HEK293 (cell line): Measurements from ENCODE around the gene CLGN.

Source experiments
- CTCF ChIA-PET: fragments of 350-600 bp; formaldehyde crosslinking; extraction: SDS; loops from one replicate; lab custom pipeline; 2021; ENCODE audit warnings: antibody characterized with exemption; lab: Yijun Ruan, JAX
- POLR2A ChIA-PET: fragments of 300-600 bp; formaldehyde crosslinking; extraction: SDS; loops from one replicate; lab custom pipeline; 2020; ENCODE audit warnings: antibody characterized with exemption, inconsistent platforms; lab: Yijun Ruan, JAX
- H3K27ac ChIP-seq: fragments of 200-500 bp; sonication (Bioruptor generic); 2 replicates; pipeline ENCODE4 v1.5.1; 2014; ENCODE audit warnings: low read depth, low read length, control low read depth, inconsistent platforms; ENCODE audit errors: extremely low read depth
- H3K36me3 ChIP-seq, 2 experiments: fragments of 200-500 bp in 1 of 2; sonication (Bioruptor generic) in 1 of 2; 1 replicate in 1 of 2; 2 replicates in 1 of 2; pipeline ENCODE4 v1.5.1; 2014 to 2017; ENCODE audit warnings: inconsistent platforms in 2 of 2, low read length in 2 of 2; ENCODE audit not compliant: control insufficient read depth in 2 of 2, insufficient read depth in 1 of 2
- H3K4me1 ChIP-seq: fragments of 200-500 bp; sonication (Bioruptor generic); 2 replicates; pipeline ENCODE4 v1.5.1; 2014; ENCODE audit warnings: mild to moderate bottlenecking, low read length, inconsistent platforms; ENCODE audit not compliant: control insufficient read depth, insufficient read depth
- H3K4me3 ChIP-seq: 2 replicates; pipeline ENCODE4 v1.5.1; 2011; ENCODE audit warnings: low read depth, mild to moderate bottlenecking, control low read depth, low read length, moderate library complexity
- H3K9me3 ChIP-seq: fragments of 200-500 bp; sonication (Bioruptor generic); 2 replicates; pipeline ENCODE4 v1.5.1; 2014; ENCODE audit warnings: low read depth, low read length, inconsistent platforms; ENCODE audit not compliant: control insufficient read depth, insufficient read depth
- KLF7 ChIP-seq: fragments of 450-650 bp; formaldehyde crosslinking; IDR thresholded peaks from 2 replicates; pipeline ENCODE4 v1.5.1; 2016; ENCODE audit warnings: missing biosample characterization, missing genetic modification characterization, borderline replicate concordance
- KLF9 ChIP-seq: fragments of 450-650 bp; formaldehyde crosslinking; IDR thresholded peaks from 2 replicates; pipeline ENCODE4 v1.5.1; 2016; ENCODE audit warnings: missing biosample characterization, missing genetic modification characterization, low read depth
- RBAK ChIP-seq: fragments of 450-650 bp; formaldehyde crosslinking; IDR thresholded peaks from 2 replicates; pipeline ENCODE4 v1.5.1; 2016; ENCODE audit warnings: missing biosample characterization, missing genetic modification characterization
- REPIN1 ChIP-seq: fragments of 450-650 bp; formaldehyde crosslinking; IDR thresholded peaks from 2 replicates; pipeline ENCODE4 v1.5.1; 2017; ENCODE audit warnings: missing biosample characterization, missing genetic modification characterization, low read depth
- ZBTB17 ChIP-seq: fragments of 450-650 bp; formaldehyde crosslinking; IDR thresholded peaks from 2 replicates; pipeline ENCODE4 v1.5.1; 2016; ENCODE audit warnings: missing biosample characterization, missing genetic modification characterization
- ZFP41 ChIP-seq: fragments of 450-650 bp; formaldehyde crosslinking; IDR thresholded peaks from 2 replicates; pipeline ENCODE4 v1.5.1; 2016; ENCODE audit warnings: missing biosample characterization, missing genetic modification characterization, borderline replicate concordance
- ZNF155 ChIP-seq: fragments of 450-650 bp; formaldehyde crosslinking; IDR thresholded peaks from 2 replicates; pipeline ENCODE4 v1.5.1; 2016; ENCODE audit warnings: missing biosample characterization, missing genetic modification characterization
- ZNF239 ChIP-seq: fragments of 450-650 bp; formaldehyde crosslinking; IDR thresholded peaks from 2 replicates; pipeline ENCODE4 v1.5.1; 2016; ENCODE audit warnings: missing biosample characterization, missing genetic modification characterization
- ZNF248 ChIP-seq: fragments of 450-650 bp; formaldehyde crosslinking; IDR thresholded peaks from 2 replicates; pipeline ENCODE4 v1.5.1; 2017; ENCODE audit warnings: missing biosample characterization, missing genetic modification characterization
- ZNF335 ChIP-seq: fragments of 450-650 bp; formaldehyde crosslinking; conservative IDR thresholded peaks from 2 replicates; pipeline ENCODE4 v1.5.1; 2016; ENCODE audit warnings: missing biosample characterization, missing genetic modification characterization
- ZNF473 ChIP-seq: fragments of 450-650 bp; formaldehyde crosslinking; IDR thresholded peaks from 2 replicates; pipeline ENCODE4 v1.5.1; 2017; ENCODE audit warnings: missing biosample characterization, missing genetic modification characterization
- ZNF600 ChIP-seq: fragments of 450-650 bp; formaldehyde crosslinking; IDR thresholded peaks from 2 replicates; pipeline ENCODE4 v1.5.1; 2016; ENCODE audit warnings: missing biosample characterization, missing genetic modification characterization
- TF ChIP-seq, protein P1 (sequence below): fragments of 450-650 bp; formaldehyde crosslinking; IDR thresholded peaks from 2 replicates; pipeline ENCODE4 v1.5.1; 2017; ENCODE audit warnings: missing biosample characterization, missing genetic modification characterization
- TF ChIP-seq, protein P2 (sequence below): fragments of 450-650 bp; formaldehyde crosslinking; IDR thresholded peaks from 2 replicates; pipeline ENCODE4 v1.5.1; 2016; ENCODE audit warnings: missing biosample characterization, missing genetic modification characterization
- TF ChIP-seq, protein P3 (sequence below): IDR thresholded peaks from 2 replicates; pipeline ENCODE4 v1.6.1; 2011; ENCODE audit warnings: mild to moderate bottlenecking, low read depth, low read length, borderline replicate concordance
- TF ChIP-seq, protein P4 (sequence below): fragments of 450-650 bp; formaldehyde crosslinking; IDR thresholded peaks from 2 replicates; pipeline ENCODE4 v1.5.1; 2017; ENCODE audit warnings: missing biosample characterization, missing genetic modification characterization
- TF ChIP-seq, protein P5 (sequence below): fragments of 450-650 bp; formaldehyde crosslinking; IDR thresholded peaks from 2 replicates; pipeline ENCODE4 v1.5.1; 2016; ENCODE audit warnings: missing biosample characterization, missing genetic modification characterization

CLGN gene

DNA sequence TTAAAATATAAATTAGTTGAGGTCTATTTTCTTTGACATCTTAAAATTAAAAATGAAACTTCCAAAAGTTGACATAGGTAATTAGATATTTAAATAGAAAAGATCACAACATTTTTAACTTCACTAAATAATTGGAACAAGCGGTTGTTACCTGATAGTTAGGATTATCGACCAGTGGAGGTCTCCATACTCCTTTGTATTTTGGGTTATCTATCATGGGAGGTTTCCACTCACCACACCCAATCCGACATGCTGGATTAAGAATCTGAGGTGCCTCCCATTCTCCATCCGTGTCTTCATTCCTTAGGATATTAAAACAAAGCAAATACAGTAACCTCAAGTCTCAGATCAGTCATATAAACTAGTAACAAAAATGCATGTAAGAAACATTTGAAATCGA is 31.8 kb downstream of the CLGN start (continued):
- TF ChIP-seq, protein P1, sequence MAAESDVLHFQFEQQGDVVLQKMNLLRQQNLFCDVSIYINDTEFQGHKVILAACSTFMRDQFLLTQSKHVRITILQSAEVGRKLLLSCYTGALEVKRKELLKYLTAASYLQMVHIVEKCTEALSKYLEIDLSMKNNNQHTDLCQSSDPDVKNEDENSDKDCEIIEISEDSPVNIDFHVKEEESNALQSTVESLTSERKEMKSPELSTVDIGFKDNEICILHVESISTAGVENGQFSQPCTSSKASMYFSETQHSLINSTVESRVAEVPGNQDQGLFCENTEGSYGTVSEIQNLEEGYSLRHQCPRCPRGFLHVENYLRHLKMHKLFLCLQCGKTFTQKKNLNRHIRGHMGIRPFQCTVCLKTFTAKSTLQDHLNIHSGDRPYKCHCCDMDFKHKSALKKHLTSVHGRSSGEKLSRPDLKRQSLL (tag by site-specific recombination), result no peak

DNA sequence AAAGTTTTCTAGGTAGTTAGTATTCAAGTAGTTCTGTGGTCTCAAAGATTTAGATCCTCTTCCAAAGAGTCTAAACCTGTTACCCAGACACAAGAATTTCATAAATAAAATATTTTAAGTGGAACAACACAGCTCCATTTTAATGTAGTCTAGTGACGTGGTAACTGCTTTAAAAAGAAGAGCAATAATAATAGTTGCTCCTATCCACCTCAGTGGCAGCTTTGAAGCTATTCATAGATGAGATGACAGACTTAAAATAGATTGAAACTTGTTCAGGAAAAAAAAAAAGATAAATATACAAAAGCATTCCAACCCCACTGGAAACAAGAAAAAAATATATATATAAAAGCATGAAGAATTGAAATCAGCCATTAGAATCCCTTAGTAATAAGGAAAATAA is 39.4 kb downstream of the CLGN start:
- peaks cover 3 to 5% of the 10 kb centered on the region in 2 experiments; a peak in 1 of 3 replicates for H3K36me3 ChIP-seq
- no peaks in the 10 kb centered on the region for H3K4me1 ChIP-seq
- no peak overlapping the region for H3K4me3 ChIP-seq
- TF ChIP-seq, protein P2, sequence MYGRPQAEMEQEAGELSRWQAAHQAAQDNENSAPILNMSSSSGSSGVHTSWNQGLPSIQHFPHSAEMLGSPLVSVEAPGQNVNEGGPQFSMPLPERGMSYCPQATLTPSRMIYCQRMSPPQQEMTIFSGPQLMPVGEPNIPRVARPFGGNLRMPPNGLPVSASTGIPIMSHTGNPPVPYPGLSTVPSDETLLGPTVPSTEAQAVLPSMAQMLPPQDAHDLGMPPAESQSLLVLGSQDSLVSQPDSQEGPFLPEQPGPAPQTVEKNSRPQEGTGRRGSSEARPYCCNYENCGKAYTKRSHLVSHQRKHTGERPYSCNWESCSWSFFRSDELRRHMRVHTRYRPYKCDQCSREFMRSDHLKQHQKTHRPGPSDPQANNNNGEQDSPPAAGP (tag by site-specific recombination), result no peak
- TF ChIP-seq ZFP41 (no peak), REPIN1 (no peak)
- TF ChIP-seq, protein P3, sequence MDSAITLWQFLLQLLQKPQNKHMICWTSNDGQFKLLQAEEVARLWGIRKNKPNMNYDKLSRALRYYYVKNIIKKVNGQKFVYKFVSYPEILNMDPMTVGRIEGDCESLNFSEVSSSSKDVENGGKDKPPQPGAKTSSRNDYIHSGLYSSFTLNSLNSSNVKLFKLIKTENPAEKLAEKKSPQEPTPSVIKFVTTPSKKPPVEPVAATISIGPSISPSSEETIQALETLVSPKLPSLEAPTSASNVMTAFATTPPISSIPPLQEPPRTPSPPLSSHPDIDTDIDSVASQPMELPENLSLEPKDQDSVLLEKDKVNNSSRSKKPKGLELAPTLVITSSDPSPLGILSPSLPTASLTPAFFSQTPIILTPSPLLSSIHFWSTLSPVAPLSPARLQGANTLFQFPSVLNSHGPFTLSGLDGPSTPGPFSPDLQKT, result no peak
- H3K9me3 ChIP-seq, result no peaks in the 10 kb centered on the region
- H3K27ac ChIP-seq, result no peak overlapping the region
- POLR2A ChIA-PET, result interaction anchor here (1.5 kb wide), 1 partner anchor 15 kb away, joined by 4 read pairs; the partner anchor contains the start of gene SCOC
- CTCF ChIA-PET, result interaction anchor here (3.6 kb wide), 1 partner anchor 28 kb away, joined by 12 read pairs; no protein-coding TSS in a partner anchor

DNA sequence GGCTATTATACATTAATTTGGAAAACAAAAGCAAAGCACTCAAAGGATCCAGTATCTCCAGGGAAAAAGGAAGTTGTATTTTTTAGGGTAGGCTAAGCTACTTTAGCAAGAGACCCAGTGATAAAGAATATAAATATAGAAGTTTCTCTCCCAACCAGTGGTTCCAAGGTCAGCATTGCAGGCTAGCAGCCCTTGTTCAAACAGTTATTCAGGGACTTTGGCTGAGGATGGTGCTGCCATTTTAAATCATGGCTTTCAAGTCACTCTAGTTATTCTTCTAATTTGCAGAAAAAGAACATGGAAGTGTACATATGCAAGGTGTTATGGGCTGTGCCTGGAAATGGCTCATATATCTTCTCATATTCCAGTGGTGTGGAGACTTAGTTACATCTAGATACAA is 44.7 kb downstream of the CLGN start:
- ChIA-PET POLR2A (interaction anchor here (2.3 kb wide), 1 partner anchor 9 kb away, joined by 12 read pairs; the partner anchor contains the start of gene SCOC), CTCF (no interaction called here)
- Histone ChIP-seq H3K36me3 (peaks cover 0 to 26% of the 10 kb centered on the region in 2 experiments; a peak in 2 of 3 replicates), H3K4me1 (no peaks in the 10 kb centered on the region), H3K27ac (no peak overlapping the region), H3K9me3 (no peaks in the 10 kb centered on the region), H3K4me3 (no peak overlapping the region)
- TF ChIP-seq ZNF248 (tag by site-specific recombination), result no peak
- no peak for TF ChIP-seq ZNF239
- TF ChIP-seq, protein P4, sequence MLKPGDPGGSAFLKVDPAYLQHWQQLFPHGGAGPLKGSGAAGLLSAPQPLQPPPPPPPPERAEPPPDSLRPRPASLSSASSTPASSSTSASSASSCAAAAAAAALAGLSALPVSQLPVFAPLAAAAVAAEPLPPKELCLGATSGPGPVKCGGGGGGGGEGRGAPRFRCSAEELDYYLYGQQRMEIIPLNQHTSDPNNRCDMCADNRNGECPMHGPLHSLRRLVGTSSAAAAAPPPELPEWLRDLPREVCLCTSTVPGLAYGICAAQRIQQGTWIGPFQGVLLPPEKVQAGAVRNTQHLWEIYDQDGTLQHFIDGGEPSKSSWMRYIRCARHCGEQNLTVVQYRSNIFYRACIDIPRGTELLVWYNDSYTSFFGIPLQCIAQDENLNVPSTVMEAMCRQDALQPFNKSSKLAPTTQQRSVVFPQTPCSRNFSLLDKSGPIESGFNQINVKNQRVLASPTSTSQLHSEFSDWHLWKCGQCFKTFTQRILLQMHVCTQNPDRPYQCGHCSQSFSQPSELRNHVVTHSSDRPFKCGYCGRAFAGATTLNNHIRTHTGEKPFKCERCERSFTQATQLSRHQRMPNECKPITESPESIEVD, result no peak
- TF ChIP-seq, protein P5, sequence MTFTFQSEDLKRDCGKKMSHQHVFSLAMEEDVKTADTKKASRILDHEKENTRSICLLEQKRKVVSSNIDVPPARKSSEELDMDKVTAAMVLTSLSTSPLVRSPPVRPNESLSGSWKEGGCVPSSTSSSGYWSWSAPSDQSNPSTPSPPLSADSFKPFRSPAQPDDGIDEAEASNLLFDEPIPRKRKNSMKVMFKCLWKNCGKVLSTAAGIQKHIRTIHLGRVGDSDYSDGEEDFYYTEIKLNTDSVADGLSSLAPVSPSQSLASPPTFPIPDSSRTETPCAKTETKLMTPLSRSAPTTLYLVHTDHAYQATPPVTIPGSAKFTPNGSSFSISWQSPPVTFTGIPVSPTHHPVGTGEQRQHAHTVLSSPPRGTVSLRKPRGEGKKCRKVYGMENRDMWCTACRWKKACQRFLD (tag by site-specific recombination), result no peak
- no peak for TF ChIP-seq KLF9

DNA sequence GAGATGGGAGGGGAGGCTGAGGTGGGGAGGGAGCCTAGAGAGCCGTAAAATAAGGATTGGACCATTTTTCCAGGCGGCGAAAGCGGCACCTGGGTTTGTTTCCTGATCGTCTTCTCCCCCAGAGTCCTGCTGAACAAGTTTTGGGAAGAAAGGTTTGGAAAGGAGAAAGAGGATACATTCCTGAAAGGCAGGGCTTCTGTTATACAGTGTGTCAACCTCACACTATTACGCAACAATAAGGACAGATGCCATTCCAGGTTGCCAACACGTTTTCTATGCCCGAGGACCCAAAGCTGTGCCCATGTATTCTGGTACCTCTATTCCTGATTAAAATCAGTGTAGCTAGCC is 53.3 kb downstream of the CLGN start:
- POLR2A ChIA-PET, result interaction anchor here (1.2 to 2.1 kb wide), 5 partner anchors 10 to 383 kb away, joined by 4 to 12 read pairs (median 6); partner anchors contain the start of genes ELMOD2 and TBC1D9
- peak; percentile 96 for TF ChIP-seq ZNF335 (tag by site-specific recombination)
- TF ChIP-seq ZNF600 (tag by site-specific recombination), result 0 out of 2 replicates have a peak, but pooled peaks have one; percentile 1
- no peak for TF ChIP-seq ZNF473 (tag by site-specific recombination)
- TF ChIP-seq RBAK (tag by site-specific recombination), result no peak
- TF ChIP-seq ZNF155 (tag by site-specific recombination), result no peak
- no peak for TF ChIP-seq ZBTB17 (tag by site-specific recombination)
- TF ChIP-seq KLF7 (tag by site-specific recombination), result no peak
- TF ChIP-seq, all 188 proteins: peak for 2
- Histone ChIP-seq H3K27ac (peak overlapping the region; percentile 69; the same call in 1 of the 2 replicates), H3K9me3 (no peaks in the 10 kb centered on the region), H3K4me1 (0 out of 2 replicates have a peak, but pooled peaks cover 3% of the 10 kb centered on the region), H3K36me3 (peaks cover 0 to 3% of the 10 kb centered on the region in 2 experiments; a peak in 1 of 3 replicates), H3K4me3 (peak overlapping the region; percentile 87)
- CTCF ChIA-PET, result interaction anchor here (1.4 to 3.5 kb wide), 2 partner anchors 14 to 477 kb away, joined by 4 to 34 read pairs; no protein-coding TSS in a partner anchor
